Endothelial cell of umbilical vein (primary cell): Measurements from ENCODE around the gene APCDD1. TPM values are rescaled to one million over a fixed set of nuclear protein-coding genes. Genes with fewer than 3 reads are reported as not detected.

Experiments used
- BruUV-seq: library from RNA; stranded (reverse); fragments of 400-500 nt; replicated peaks from 2 replicates; lab custom pipeline; 2021; lab: Mats Ljungman, UMichigan
- CTCF ChIA-PET: fragments of 300-600, 350-600 bp; sonication (Branson Sonifier 250); formaldehyde crosslinking; loops from one replicate; lab custom pipeline; 2021; ENCODE audit warnings: antibody characterized with exemption, inconsistent platforms; lab: Charles Lee
- POLR2A ChIA-PET: fragments of 300-600, 350-600 bp; sonication (Branson Sonifier 250); formaldehyde crosslinking; loops from one replicate; lab custom pipeline; 2021; ENCODE audit warnings: antibody characterized with exemption, inconsistent platforms; lab: Charles Lee
- DNase-seq: peaks from one replicate; pipeline ENCODE4 v3.0.0-alpha.2; 2011; ENCODE audit warnings: low read depth, low spot score
- FAIRE-seq: peaks from 2 replicates; lab custom pipeline; 2011; peaks lifted over from hg19 to GRCh38; lab: Jason Lieb, UNC
- H2AFZ ChIP-seq: 2 replicates; pipeline ENCODE4 v1.6.0; 2012; ENCODE audit warnings: low read depth, low read length, control low read depth, inconsistent platforms
- H3K27ac ChIP-seq: 2 replicates; pipeline ENCODE4 v1.5.1; 2011; ENCODE audit warnings: low read depth, mild to moderate bottlenecking, control low read depth, low read length, moderate library complexity; ENCODE audit not compliant: insufficient read depth
- H3K27me3 ChIP-seq, 2 experiments: 2 replicates each; pipeline versions ENCODE4 v1.6.0 to v1.6.1; 2011; ENCODE audit warnings: low read length in 2 of 2, mixed read lengths in 1 of 2; ENCODE audit not compliant: control insufficient read depth in 2 of 2, insufficient read depth in 2 of 2
- H3K36me3 ChIP-seq, 2 experiments: 2 replicates in 1 of 2; 3 replicates in 1 of 2; pipeline ENCODE4 v1.5.1; 2011; ENCODE audit warnings: low read length in 2 of 2, mild to moderate bottlenecking in 1 of 2, moderate library complexity in 1 of 2; ENCODE audit not compliant: control insufficient read depth in 2 of 2, insufficient read depth in 2 of 2; ENCODE audit errors: extremely low read depth in 1 of 2
- H3K4me1 ChIP-seq: 3 replicates; pipeline ENCODE4 v1.5.1; 2011; ENCODE audit warnings: mild to moderate bottlenecking, low read length; ENCODE audit not compliant: control insufficient read depth, insufficient read depth; ENCODE audit errors: extremely low read depth
- H3K4me2 ChIP-seq: 2 replicates; pipeline ENCODE4 v1.6.1; 2011; ENCODE audit warnings: low read length, control low read depth, mixed read lengths; ENCODE audit not compliant: insufficient read depth
- H3K4me3 ChIP-seq, 3 experiments: fragments of 200-600 bp in 1 of 3; sonication (generic), shearing (Covaris generic) in 1 of 3; replicated peaks in 1 of 3; 2 replicates each; pipeline ENCODE4 v1.5.1; 2011 to 2016; ENCODE audit warnings: control low read depth in 3 of 3, low read length in 3 of 3, mild to moderate bottlenecking in 2 of 3, inconsistent platforms in 1 of 3, low read depth in 1 of 3, moderate library complexity in 1 of 3; ENCODE audit not compliant: insufficient read depth in 1 of 3
- H3K79me2 ChIP-seq: 2 replicates; pipeline ENCODE4 v1.6.0; 2012; ENCODE audit warnings: low read length, inconsistent platforms; ENCODE audit not compliant: control insufficient read depth, insufficient read depth
- H3K9ac ChIP-seq: replicated peaks from 2 replicates; pipeline ENCODE3; 2011; ENCODE audit warnings: low read length, control low read depth; ENCODE audit not compliant: insufficient read depth; ENCODE audit errors: extremely low read depth
- H3K9me1 ChIP-seq: replicated peaks from 3 replicates; pipeline ENCODE4 v1.6.0; 2011; ENCODE audit warnings: mild to moderate bottlenecking, low read length; ENCODE audit not compliant: control insufficient read depth, insufficient read depth; ENCODE audit errors: extremely low read depth
- H3K9me3 ChIP-seq: replicated peaks from 2 replicates; pipeline ENCODE4 v1.5.1; 2012; ENCODE audit warnings: low read length, inconsistent platforms; ENCODE audit not compliant: control insufficient read depth, insufficient read depth
- H4K20me1 ChIP-seq: replicated peaks from 2 replicates; pipeline ENCODE3; 2011; ENCODE audit warnings: mild to moderate bottlenecking, low read length; ENCODE audit not compliant: control insufficient read depth, insufficient read depth; ENCODE audit errors: extremely low read depth
- EZH2 ChIP-seq: IDR thresholded peaks from 2 replicates; pipeline ENCODE4 v1.6.1; 2012; ENCODE audit warnings: borderline replicate concordance, low read depth, mild to moderate bottlenecking, moderate library complexity, low read length, inconsistent platforms; ENCODE audit not compliant: severe bottlenecking
- FOS ChIP-seq: IDR thresholded peaks from 2 replicates; pipeline ENCODE4 v1.6.1; 2011; ENCODE audit warnings: mild to moderate bottlenecking, low read length, moderate library complexity, borderline replicate concordance; ENCODE audit not compliant: insufficient read depth
- GATA2 ChIP-seq: IDR thresholded peaks from 2 replicates; pipeline ENCODE4 v1.7.0; 2011; ENCODE audit warnings: low read depth, mild to moderate bottlenecking, moderate library complexity, mixed read lengths, low read length; ENCODE audit not compliant: insufficient read length, insufficient read depth
- JUN ChIP-seq: IDR thresholded peaks from 2 replicates; pipeline ENCODE4 v1.6.1; 2011; ENCODE audit warnings: borderline replicate concordance, low read depth; ENCODE audit not compliant: insufficient read length, insufficient read depth
- MYC ChIP-seq: IDR thresholded peaks from one replicate; pipeline ENCODE4 v1.6.1; 2011; ENCODE audit warnings: mild to moderate bottlenecking, low read depth, low read length
- POLR2A ChIP-seq: IDR thresholded peaks from 2 replicates; pipeline ENCODE4 v1.6.1; 2012; ENCODE audit warnings: low read depth, mild to moderate bottlenecking, control low read depth, low read length
- POLR2AphosphoS5 ChIP-seq: IDR thresholded peaks from 2 replicates; pipeline ENCODE4 v1.6.1; 2012; ENCODE audit warnings: low read depth, mild to moderate bottlenecking, control low read depth, low read length, moderate library complexity; ENCODE audit not compliant: insufficient read depth
- dilution Hi-C: fragments of 300-500 bp; cut with MboI; formaldehyde crosslinking; loops from one replicate; pipeline ENCODE4 v1.15.0; 2019; ENCODE audit warnings: low sequenced_read_pairs; ENCODE audit not compliant: extremely low pct_ligation_motif_present
- intact Hi-C: fragments of 100-400 bp; cut with micrococcal nuclease; formaldehyde crosslinking; loops from one replicate; pipeline ENCODE4 v1.10.0; 2022
- polyA plus RNA-seq, 4 experiments: library from polyadenylated mRNA; depleted of rRNA in 3 of 4; stranded (reverse) in 3 of 4; unstranded in 1 of 4; fragments of >200 nt; gene quantifications; 2 replicates each; pipeline versions ENCODE4 v1.2.1 to v1.2.3, GENCODE V29; 2011 to 2012; ENCODE audit warnings: missing spikeins in 1 of 4
- total RNA-seq: library from RNA; stranded (reverse); gene quantifications from 2 replicates; pipeline ENCODE4 v1.2.3, GENCODE V29; 2021
- TF ChIP-seq, protein P1 (sequence below): IDR thresholded peaks from 2 replicates; pipeline ENCODE4 v1.6.1; 2011; ENCODE audit not compliant: insufficient read depth, insufficient read length
- TF ChIP-seq, protein P2 (sequence below), 2 donors: IDR thresholded peaks; 1 replicate in 1 of 2; 2 replicates in 1 of 2; pipeline ENCODE4 v1.5.1; 2011; ENCODE audit warnings: low read length in 2 of 2, mild to moderate bottlenecking in 2 of 2, moderate library complexity in 2 of 2, control low read depth in 1 of 2, inconsistent platforms in 1 of 2, low read depth in 1 of 2; ENCODE audit not compliant: insufficient read depth in 1 of 2; ENCODE audit errors: extremely low read depth in 1 of 2

Gene APCDD1
- total and polyA plus RNA-seq, 2 donors (not counting 3 experiments of a cell fraction or from before 2014, with no cell fraction given) = 0.95 to 1.4 TPM

DNA sequence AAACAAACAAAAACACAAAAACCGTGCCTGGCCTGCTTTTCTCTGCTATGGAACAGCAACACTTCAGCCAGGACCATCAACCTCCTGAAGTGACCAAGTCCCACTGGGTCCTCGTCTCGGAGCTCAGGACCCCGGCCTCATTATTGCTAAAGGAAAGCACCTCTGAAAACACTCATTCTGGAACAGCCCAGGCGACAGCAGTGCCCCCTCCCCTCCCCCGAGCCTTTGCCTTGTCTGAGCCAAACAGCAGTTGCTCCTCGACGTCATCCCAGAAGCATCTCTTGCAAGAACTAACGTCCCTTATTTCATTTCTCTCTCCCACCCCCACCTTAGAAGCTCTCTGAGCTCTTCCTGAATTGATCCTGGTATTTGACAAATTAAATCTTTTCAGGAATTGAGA, 27.4 kb downstream of the APCDD1 start:
- CTCF ChIA-PET = interaction anchor here (0.6 kb wide), 1 partner anchor 343 kb away, joined by 4 read pairs; no protein-coding TSS in a partner anchor
- DNase-seq (no peak), FAIRE-seq (no peak)
- dilution Hi-C loops (no loop called here), intact Hi-C loops (no loop called here)
- TF ChIP-seq FOS (no peak), POLR2A (no peak), MYC (no peak), EZH2 (no peak), GATA2 (no peak), JUN (no peak), POLR2AphosphoS5 (no peak)
- TF ChIP-seq, protein P1, sequence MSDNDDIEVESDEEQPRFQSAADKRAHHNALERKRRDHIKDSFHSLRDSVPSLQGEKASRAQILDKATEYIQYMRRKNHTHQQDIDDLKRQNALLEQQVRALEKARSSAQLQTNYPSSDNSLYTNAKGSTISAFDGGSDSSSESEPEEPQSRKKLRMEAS = no peak
- TF ChIP-seq, protein P2, sequence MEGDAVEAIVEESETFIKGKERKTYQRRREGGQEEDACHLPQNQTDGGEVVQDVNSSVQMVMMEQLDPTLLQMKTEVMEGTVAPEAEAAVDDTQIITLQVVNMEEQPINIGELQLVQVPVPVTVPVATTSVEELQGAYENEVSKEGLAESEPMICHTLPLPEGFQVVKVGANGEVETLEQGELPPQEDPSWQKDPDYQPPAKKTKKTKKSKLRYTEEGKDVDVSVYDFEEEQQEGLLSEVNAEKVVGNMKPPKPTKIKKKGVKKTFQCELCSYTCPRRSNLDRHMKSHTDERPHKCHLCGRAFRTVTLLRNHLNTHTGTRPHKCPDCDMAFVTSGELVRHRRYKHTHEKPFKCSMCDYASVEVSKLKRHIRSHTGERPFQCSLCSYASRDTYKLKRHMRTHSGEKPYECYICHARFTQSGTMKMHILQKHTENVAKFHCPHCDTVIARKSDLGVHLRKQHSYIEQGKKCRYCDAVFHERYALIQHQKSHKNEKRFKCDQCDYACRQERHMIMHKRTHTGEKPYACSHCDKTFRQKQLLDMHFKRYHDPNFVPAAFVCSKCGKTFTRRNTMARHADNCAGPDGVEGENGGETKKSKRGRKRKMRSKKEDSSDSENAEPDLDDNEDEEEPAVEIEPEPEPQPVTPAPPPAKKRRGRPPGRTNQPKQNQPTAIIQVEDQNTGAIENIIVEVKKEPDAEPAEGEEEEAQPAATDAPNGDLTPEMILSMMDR (IDR thresholded peaks at IDR 0.05; ENCODE audit: extremely low read depth in 1 of 2, insufficient read depth in 1 of 2, low read depth in 1 of 2, low read length in 2 of 2) = no peak
- Histone ChIP-seq H3K27me3 (peaks cover 0 to 2% of the 10 kb centered on the region in 2 experiments), H3K4me3 (no peak overlapping the region), H3K4me2 (no peak overlapping the region), H4K20me1 (no peaks in the 10 kb centered on the region), H3K9me3 (no peaks in the 10 kb centered on the region), H3K36me3 (no peaks in the 10 kb centered on the region), H3K27ac (no peak overlapping the region), H3K9me1 (no peaks in the 10 kb centered on the region), H2AFZ (no peak overlapping the region), H3K79me2 (no peaks in the 10 kb centered on the region), H3K4me1 (no peaks in the 10 kb centered on the region), H3K9ac (no peak overlapping the region)
- no TSS peak for BruUV-seq
- POLR2A ChIA-PET = no interaction called here
